NCI-H2227 treated with DMSO at 0.1 percent for 48 hours (cell line): Measurements from ENCODE around the gene ZBTB20.

Experiments
- DNase-seq: peaks from one replicate; lab custom pipeline; 2025; lab: John Stamatoyannopoulos, UW

Gene ZBTB20

DNA sequence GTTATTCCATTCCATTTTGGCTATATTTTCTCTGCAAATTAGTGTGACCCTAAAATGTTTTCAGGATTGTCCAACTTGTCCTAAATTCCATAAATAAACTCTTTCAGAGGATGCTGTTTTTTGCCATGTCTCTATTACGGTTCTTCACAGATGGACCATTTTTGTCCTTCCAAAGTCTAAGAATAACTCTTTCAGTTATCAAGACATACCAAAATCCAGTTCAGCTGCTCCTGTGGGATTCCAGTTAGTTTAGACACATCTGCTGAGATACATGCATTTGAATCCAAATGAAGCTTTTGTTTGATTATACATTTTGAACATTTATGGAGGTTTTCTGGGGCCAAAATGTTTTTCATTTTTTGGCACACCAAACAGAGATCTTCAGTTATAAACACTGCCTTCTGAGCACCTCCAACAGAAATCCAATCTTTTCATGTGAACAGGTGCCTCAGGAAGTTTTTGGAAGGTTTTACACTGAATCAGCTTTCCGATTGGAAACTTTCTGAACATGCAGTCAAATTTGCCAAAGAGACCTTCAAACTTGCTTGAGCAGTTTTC, 772.6 kb downstream of the ZBTB20 start:
- DNase-seq = no peak

DNA sequence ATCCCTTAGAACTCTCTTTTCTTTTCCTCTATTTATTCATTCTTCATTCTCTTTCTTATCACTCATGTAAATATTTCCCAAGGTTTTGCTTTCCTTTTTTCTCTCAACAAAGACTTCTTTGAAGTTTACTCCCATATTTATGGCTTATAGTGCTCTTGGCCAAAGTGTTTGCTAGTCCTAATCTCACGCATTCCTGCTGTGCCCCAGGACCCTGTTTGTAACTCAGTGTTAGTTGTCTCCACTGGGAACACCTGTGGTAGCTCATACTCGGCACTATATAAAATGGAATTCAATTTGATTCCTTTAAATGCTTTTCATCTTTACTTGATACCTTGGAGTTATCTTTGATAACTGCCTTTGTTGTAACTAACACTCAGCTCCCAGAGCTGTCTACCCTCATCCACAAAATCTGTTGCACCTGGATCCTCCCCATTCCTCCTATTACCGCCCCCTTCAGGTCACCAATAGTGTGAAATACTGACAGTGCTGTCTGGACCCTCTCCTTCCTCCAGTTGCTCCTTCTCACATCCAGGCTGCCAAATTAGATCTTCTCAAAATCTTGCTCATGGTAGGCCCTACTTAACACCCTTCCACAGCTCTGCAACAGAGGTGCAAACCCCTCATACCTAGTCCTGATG, 776.4 kb downstream of the ZBTB20 start:
- no peak for DNase-seq

DNA sequence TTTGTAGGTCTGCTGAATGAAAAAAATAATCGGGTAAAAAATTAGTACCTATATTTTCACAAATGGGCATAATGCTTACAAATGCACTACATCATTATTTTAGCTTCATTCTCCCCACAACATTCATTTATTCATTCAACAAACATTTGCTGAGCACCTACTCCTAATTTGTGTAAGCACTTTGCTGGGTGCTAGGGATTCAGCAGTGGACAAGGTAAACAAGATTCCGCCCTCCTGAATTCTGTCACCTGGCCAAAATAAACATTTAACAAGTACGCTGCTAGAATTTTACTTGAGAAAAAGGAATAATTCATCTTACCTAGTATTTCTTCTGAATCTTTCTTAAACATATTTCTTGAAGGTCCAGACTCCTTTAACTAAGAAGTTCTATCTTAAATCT, 781.2 kb downstream of the ZBTB20 start:
- DNase-seq = no peak

DNA sequence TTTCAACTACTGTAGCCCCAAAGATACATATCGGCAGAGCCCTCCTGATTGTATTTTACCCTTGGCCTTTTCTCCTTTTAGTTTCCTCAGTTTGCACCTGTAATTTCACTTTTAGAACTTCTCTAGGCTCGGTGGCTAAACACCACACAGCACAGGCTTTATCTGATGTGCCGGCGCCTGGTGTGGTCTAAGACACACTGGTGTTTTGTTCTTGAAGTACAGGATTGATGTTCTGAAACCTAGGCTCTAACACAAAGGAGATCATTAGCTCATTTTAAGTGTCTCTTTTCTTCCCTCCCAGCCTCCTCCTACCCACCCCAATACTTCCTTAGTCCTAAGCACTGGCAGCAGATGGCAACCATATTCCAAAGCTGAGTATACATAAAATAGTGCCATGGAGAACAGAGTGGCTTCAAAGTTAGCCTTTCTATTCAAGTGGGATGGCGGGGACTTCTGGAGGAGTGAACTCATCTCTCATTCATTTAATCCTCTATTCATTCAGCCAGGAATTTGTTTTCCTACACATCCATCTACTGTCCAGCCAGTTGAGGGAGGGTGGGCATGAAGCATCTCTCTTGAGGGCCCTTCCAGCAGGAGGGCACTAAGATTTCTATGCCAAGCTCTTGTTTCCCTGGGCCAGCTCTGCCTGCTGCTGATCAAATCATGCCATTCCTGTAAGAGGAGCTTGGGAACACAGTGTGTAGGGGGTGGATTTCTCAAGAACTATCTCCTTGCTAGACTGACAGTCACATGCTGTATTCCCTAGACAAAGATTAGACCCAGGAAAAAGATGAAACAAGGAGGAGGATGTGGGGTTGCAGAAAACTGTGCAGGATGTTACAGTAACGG, 782.1 kb downstream of the ZBTB20 start:
- DNase-seq = no peak

DNA sequence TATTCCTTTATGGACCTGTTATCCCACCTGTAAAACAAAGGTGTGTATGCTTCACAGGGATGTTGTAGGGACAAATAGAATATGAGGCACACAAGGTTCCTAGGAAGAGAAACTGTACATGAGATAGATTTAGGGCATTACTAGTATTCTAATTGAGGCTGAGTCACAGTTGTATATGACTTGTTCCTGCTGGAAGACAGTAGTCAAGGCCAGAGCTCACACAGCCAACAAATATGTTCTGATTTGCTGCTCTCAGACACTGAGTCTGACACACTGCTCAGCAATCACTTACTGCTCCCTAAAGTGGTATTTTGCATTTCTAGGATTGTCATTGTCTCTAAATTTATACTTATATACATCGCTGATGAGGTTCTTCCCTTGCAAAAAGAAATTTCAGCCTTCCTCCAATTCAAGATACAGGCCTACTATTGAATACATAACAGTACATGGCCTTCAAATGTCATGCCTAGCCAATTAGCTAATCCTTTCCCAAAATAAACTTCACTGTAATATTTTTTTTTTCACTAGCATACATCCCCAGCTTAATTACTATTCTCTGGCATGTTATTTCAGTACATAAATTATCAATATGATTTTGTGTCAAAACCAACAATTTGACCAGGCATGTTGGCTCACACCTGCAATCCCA, 783.4 kb downstream of the ZBTB20 start:
- no peak for DNase-seq

DNA sequence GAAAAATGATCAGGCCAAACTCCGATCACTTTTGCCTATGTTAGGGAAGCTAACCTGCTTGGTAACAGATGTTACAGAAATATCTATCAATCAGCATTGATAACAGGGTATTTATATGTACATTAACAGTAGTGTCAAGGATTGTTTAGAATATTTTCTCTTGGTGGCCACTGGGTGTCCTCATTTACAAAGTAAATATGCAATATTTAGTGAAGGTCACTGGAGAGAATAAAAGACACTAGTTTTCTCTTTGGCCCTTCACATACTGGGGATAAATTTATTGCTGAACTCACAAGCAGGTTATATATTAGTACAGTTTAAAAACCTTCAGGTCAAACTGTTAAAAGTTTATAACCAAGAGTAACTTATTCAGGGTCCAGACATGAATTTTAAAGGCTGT, 784.3 kb downstream of the ZBTB20 start:
- no peak for DNase-seq

DNA sequence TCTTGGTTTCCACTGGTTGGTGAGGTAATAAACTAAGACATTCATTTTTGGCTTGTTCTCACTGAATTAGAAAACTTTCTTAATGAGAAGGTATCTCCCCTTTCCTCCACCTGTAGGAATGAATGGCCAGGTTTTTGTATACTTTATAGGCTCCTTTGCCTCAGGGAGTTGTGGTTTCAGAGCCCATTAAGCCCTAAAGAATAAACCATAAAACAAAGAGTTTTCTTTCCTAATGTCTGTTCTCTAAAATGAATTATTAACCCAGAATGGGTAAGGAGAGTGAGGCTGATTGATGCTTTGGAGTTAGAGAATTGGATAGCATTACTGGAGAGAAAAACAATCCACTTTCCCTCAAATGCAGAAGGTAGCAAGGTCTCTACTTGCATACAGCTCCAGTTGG, 785.7 kb downstream of the ZBTB20 start:
- no peak for DNase-seq

DNA sequence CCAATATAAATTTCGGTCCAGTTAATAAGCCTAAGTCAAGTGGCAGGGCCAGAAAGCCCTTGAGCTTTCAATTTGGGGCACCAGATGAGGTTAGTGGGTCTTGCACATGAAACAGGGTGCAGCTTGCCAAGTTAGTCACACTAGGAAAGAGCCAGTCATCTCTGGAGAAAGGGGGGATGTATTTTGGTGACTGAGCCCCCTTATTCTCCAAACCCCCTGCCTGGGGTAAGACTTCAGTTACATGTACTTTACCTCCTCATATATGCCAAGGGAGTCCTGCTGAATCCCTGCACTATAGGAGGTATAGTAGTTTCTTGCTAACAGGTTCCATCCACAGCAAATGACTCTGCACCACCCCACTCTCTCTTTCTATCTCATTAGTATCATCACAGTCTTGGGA, 790.6 kb downstream of the ZBTB20 start:
- no peak for DNase-seq

DNA sequence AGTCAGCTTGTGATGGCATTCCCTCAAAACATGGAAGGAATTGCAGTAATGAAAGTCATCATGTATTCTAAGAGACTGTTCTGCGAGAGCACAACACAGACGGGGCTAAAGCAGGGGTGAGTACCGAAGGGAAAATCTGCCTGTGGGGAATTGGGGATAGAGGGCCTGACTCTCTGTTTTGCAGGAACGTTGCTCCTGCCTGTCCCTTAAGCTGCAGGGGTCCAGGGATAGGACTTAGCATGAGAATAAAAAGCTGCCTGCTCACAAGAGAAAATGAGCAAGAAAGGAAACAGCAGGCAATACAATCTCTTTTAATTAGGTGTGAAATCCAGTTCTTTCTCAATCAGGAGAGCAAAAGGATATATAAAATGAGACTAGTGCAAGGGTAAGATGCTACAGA, 791.0 kb downstream of the ZBTB20 start:
- DNase-seq = no peak

DNA sequence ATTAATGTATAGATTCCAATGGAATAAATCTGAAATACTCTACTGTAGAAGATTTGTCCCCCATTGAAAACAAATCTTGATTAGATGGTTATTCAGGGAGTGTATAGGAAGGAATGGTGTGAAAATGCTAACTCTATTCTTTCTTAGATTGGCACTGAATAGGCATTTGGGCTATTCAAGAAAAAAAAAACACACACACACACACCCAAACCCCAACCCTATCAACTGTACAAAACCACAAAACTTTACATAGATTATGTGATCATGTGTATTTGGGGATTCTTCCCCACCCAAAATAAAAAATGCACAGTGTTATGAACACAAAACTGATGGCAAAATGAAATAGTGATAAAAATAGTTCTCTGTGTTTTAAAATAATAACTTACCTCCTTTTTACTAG, 791.4 kb downstream of the ZBTB20 start:
- no peak for DNase-seq

DNA sequence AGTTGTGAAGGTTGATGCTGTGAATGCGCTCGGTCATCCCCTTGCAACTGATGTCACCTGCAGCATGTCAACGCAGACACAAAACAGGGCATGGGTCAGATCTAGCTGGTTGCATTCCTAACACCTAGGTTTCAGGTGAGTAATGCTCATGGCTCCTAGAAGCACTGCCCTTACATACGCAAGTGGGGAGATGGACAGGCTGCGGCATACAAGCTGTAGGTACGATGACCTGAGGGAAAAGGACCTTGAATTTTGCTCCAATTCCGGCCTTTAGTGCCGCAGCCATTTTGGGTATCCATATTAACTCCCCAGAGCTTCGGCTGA, 795.3 kb downstream of the ZBTB20 start:
- DNase-seq = no peak

DNA sequence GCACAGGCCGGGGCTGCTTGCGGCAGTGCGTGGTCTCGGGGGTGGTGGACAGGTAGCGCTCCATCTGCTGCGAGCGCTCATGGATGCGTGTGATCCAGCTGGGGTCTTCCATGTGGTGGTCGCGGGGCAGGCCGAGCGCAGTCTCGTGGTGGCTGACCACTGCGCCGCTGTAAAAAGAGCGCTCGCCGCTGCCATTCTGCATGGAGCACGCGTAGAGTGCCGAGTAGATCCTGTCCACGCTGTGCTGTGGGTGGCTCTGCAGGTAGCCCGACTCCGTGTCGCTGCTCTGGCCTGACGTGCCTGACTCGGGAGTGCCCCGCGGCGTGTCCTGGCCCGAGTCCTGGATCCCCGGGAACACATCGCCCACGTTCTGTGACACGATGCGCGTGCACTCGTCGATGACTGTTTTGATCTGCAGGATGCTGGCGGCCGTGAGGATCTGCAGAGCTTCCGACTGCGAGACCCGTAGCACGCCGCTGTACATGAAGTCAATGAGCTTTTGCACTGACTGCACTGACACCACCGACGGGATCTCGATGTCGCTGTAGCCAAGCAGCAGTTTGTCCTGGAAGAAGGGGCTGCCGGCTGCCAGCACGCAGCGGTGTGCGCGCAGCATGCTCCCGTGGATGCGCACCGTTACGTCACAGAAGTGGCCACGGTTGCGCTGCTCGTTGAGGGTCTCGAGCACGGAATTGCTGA, 795.8 kb downstream of the ZBTB20 start:
- DNase-seq = no peak

DNA sequence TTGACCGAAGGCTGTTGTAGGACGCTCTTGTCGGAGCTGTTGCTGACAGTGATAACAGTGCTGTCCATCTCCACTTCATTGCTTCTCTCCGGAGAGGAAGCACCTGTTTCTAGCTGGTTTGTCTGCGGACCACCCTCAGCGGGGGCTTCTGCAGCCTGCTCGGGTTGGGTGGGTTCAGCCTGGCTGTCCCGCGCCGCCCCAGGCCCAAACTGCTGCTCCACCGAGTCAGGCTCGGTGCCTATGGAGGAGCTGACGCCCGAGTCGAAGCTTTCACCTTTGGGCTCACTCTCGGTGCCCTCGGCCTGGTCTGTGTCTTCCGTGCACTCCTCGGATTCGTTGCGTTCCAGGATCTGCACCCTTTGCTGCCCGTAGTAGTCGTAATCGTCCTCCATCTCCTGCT, 796.4 kb downstream of the ZBTB20 start:
- no peak for DNase-seq

DNA sequence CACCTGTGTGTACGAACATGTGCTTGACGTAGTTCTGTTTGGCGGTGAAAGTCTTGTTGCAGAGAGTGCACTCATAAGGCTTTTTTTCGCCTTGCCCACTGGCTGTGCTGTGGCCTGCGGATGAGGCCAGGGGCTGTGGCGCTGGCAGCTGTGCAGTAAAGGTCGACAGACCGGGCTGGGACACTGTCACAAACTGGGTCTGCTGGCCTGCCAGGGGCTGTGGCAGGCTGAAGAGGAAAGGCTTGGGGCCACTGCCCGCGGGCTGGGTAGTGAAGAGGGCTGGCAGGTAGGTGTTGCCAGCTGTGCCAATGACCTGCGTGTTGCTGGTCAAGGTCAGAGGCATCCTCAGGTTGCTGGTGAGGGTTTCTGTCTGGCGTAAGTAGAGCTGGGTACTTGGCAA, 796.8 kb downstream of the ZBTB20 start:
- no peak for DNase-seq

DNA sequence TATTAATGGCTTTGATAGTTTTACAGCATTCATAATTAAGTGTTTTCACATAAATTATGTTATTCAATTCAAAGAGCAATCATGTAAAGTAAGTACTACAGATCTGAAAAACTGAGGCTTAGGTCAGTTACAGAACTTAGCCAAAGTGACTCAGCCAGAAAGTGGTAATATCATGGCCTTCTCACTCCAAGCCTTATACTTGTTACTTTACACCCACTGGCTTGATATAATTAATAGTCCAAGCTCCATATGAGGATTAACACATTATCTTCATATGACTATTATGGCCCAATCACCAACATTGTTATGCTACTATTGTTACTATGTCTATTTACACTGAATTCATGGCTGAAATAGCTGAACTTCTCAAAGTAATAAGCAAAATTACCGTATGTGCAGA, 802.6 kb downstream of the ZBTB20 start:
- no peak for DNase-seq

DNA sequence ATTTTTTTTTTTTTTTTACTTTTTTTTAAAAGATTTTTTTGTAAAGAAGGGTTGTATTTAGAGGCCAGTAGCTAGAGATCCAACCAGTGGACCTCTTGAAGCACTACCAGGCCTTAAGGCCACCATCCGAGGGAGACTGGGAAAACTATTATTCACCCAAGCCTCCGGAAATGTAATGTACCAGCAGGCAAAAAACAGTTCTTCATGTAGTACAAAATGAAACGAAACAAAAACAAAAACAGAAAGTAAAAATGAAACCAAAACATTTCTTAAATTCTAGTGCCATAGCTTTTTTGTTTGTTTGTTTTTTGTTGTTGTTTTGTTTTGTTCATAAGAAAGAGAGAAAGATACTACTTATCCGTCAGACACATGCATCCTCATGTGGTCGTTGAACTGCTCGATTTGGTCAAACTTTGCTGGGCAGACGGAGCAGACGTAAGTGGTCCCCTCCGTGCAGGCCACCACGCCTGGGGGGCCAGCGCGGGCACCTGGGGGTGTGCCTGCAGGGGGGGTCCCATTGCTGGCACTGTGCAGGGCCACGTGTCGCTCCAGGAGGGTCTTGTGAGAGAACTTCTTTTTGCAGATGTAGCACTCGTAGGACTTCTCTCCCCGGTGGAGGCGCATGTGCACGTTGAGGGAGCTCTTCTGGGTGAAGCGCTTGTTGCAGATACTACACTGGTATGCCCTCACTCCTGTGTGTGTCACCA, 808.3 kb downstream of the ZBTB20 start:
- no peak for DNase-seq

DNA sequence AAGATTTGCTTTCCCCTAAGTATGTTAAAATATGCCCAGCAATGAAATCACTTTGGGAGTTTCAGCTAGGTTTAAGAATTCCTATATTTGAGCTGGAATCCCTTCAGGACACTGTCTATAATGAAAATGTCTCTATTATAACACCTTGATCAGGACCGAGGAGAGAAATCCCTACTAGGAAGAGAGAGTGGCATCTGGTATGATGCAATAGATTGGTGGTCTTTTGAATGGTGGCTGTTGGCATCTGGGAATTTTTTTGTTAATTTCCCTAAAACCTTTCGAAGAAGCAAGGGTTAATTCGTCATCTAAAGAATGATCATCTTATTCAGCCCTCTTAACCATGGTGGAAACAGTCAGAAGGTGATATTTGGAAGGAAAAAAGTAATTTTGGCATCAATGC, 810.2 kb downstream of the ZBTB20 start:
- DNase-seq = no peak

DNA sequence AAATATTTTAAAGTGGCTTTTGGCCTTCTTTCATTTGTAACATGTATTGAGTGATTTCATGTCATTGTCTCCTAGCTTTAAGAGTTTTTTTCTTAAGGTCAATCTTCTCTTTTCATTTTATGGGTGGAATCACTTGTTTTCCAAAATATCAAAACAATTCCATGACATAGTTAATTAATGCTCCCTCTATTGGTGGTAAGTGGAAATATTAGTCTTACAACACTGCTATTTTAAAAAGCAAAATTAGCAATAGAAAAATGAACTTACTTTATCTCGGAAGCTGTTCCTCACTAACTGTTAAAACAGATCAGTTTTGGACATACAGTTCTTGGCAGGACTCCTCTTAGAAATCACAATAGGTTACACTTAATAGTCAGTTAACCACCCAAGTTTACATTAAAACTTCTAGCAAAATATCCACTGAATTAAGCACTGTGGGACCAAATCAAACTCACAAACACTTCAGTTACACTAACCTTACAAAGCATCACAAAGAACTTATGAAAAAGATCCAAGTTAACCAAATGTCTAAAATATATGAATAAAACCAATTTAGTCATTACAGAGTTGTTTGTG, 810.9 kb downstream of the ZBTB20 start:
- no peak for DNase-seq

DNA sequence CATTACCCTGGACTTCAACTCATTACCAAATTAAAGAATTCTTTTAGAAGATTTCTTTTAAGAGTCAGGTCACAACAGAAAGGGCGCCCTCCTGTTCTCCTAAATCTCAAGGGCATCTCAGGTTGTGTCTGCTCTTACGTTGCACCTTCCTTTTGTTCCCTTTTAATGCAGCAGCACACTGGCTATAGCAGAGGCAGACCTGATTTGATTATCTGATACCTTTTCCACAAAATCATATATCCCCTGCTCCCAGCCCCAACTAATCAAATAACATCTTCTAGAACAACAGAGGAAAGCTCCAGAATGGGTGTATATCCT, 813.2 kb downstream of the ZBTB20 start:
- DNase-seq = no peak

DNA sequence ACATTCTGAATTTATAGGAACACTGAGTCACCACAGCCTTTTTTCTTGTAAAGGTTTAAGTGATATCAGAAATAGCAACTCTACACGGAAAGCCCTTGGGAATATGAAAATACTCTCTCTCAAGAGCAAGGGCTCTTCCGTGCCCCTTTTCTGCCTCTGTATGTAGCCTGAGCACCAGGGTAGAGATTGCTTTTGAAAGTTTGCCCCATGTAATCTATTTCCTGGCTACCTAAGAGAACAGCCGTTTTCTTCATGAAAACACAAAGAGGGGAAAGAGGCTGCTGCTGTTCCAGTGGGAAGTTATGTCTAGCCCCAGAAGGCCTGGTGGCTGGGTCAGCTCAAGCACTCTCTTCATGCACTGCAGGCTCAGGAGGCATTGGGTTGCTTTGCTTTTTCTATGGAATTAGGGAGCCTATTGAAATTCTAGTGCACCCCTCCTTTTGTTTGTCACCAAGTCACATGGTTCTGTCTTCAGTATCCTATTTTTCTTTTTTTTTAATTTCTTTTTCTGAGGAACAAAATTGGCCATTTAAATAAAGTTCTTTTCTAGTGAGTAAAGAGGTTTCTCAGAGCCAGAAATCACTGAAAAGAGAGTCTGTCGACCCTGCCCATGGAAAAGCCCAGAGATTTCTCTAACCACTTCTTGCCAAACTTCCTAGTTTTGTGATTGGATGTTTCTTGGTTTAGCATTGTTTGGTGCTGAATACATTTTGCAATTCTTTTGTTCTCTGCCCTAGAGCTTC, 813.7 kb downstream of the ZBTB20 start:
- DNase-seq = no peak
